ENCODE data around the gene FCRL3. TPM values are rescaled to one million over a fixed set of nuclear protein-coding genes. Genes with fewer than 3 reads are reported as not detected.

Gene FCRL3
- total and polyA plus RNA-seq, 2 of the 8 experiments (the other 6 are each of a cell fraction or from before 2014, with no cell fraction given), result not detected

DNA sequence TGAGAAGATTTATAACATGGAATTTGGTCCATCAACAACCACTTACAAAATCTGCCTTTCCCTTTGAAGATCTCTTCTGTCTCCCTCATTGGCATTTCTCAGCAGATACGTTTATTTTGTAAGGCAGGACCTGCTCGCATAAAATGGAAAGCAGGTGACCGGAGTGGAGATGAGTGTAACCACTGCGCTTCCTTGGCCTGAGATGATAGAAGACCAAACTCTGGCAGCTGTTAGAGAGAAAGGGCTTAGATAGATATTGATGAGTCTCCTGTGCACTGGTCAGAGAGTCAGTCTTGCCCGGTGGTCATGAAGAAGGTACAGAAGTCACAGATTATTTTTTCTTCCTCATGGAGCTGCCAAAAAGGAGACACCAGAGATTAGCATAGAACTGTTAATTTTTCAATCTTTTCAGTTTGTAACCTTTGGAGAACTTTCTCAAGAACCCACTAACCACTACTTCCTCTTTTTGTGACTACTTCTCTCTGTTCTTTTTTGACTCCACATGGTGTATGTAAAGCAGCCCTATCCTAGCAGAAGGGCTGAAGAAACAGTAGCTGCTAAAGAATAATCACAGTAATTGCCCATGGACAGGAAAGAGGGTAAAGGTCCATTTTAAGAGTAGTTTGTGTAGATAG lies 47.6 kb downstream of the FCRL3 start (continued):
- TF ChIP-seq, protein P1, sequence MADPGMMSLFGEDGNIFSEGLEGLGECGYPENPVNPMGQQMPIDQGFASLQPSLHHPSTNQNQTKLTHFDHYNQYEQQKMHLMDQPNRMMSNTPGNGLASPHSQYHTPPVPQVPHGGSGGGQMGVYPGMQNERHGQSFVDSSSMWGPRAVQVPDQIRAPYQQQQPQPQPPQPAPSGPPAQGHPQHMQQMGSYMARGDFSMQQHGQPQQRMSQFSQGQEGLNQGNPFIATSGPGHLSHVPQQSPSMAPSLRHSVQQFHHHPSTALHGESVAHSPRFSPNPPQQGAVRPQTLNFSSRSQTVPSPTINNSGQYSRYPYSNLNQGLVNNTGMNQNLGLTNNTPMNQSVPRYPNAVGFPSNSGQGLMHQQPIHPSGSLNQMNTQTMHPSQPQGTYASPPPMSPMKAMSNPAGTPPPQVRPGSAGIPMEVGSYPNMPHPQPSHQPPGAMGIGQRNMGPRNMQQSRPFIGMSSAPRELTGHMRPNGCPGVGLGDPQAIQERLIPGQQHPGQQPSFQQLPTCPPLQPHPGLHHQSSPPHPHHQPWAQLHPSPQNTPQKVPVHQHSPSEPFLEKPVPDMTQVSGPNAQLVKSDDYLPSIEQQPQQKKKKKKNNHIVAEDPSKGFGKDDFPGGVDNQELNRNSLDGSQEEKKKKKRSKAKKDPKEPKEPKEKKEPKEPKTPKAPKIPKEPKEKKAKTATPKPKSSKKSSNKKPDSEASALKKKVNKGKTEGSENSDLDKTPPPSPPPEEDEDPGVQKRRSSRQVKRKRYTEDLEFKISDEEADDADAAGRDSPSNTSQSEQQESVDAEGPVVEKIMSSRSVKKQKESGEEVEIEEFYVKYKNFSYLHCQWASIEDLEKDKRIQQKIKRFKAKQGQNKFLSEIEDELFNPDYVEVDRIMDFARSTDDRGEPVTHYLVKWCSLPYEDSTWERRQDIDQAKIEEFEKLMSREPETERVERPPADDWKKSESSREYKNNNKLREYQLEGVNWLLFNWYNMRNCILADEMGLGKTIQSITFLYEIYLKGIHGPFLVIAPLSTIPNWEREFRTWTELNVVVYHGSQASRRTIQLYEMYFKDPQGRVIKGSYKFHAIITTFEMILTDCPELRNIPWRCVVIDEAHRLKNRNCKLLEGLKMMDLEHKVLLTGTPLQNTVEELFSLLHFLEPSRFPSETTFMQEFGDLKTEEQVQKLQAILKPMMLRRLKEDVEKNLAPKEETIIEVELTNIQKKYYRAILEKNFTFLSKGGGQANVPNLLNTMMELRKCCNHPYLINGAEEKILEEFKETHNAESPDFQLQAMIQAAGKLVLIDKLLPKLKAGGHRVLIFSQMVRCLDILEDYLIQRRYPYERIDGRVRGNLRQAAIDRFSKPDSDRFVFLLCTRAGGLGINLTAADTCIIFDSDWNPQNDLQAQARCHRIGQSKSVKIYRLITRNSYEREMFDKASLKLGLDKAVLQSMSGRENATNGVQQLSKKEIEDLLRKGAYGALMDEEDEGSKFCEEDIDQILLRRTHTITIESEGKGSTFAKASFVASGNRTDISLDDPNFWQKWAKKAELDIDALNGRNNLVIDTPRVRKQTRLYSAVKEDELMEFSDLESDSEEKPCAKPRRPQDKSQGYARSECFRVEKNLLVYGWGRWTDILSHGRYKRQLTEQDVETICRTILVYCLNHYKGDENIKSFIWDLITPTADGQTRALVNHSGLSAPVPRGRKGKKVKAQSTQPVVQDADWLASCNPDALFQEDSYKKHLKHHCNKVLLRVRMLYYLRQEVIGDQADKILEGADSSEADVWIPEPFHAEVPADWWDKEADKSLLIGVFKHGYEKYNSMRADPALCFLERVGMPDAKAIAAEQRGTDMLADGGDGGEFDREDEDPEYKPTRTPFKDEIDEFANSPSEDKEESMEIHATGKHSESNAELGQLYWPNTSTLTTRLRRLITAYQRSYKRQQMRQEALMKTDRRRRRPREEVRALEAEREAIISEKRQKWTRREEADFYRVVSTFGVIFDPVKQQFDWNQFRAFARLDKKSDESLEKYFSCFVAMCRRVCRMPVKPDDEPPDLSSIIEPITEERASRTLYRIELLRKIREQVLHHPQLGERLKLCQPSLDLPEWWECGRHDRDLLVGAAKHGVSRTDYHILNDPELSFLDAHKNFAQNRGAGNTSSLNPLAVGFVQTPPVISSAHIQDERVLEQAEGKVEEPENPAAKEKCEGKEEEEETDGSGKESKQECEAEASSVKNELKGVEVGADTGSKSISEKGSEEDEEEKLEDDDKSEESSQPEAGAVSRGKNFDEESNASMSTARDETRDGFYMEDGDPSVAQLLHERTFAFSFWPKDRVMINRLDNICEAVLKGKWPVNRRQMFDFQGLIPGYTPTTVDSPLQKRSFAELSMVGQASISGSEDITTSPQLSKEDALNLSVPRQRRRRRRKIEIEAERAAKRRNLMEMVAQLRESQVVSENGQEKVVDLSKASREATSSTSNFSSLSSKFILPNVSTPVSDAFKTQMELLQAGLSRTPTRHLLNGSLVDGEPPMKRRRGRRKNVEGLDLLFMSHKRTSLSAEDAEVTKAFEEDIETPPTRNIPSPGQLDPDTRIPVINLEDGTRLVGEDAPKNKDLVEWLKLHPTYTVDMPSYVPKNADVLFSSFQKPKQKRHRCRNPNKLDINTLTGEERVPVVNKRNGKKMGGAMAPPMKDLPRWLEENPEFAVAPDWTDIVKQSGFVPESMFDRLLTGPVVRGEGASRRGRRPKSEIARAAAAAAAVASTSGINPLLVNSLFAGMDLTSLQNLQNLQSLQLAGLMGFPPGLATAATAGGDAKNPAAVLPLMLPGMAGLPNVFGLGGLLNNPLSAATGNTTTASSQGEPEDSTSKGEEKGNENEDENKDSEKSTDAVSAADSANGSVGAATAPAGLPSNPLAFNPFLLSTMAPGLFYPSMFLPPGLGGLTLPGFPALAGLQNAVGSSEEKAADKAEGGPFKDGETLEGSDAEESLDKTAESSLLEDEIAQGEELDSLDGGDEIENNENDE (IDR thresholded peaks at IDR 0.05; ENCODE audit: insufficient replicate concordance, low read length), result no peak
